Peyer's patch (tissue), 4 donors: ENCODE results near the gene MUSTN1. TPM values are rescaled to one million over a fixed set of nuclear protein-coding genes. Genes with fewer than 3 reads are reported as not detected.

Source experiments
- DNase-seq, 3 donors: peaks; one replicate each; pipeline ENCODE4 v3.0.0-alpha.2; 2017 to 2019
- H3K27ac ChIP-seq, 4 donors: fragments of 200-600 bp; sonication (generic); one replicate each; pipeline ENCODE4 v1.5.1; 2016 to 2019
- H3K27me3 ChIP-seq, 2 donors: fragments of 200-600 bp; sonication (generic); one replicate each; pipeline ENCODE4 v1.5.1; 2019
- H3K36me3 ChIP-seq, 3 donors: fragments of 200-600 bp; sonication (generic); one replicate each; pipeline ENCODE4 v1.5.1; 2016 to 2019
- H3K4me1 ChIP-seq, 4 donors: fragments of 200-600 bp; sonication (generic); one replicate each; pipeline ENCODE4 v1.5.1; 2016 to 2019
- H3K4me3 ChIP-seq, 4 donors: fragments of 200-600 bp; sonication (generic); 1 replicate in 3 of 4; 2 replicates in 1 of 4; pipeline ENCODE4 v1.5.1; 2016 to 2019; ENCODE audit warnings: mild to moderate bottlenecking in 1 of 4
- H3K9me3 ChIP-seq, 4 donors: fragments of 200-600 bp; sonication (generic); one replicate each; pipeline ENCODE4 v1.5.1; 2016 to 2019; ENCODE audit warnings: mild to moderate bottlenecking in 1 of 4
- CTCF ChIP-seq, 6 experiments: fragments of 450-650 bp in 4 of 6; fragments of 200-600 bp in 2 of 6; sonication (generic) in 1 of 6; IDR thresholded peaks; one replicate each; pipeline ENCODE4 v1.5.1; 2017 to 2019; ENCODE audit warnings: antibody characterized with exemption in 6 of 6, mild to moderate bottlenecking in 3 of 6, moderate library complexity in 1 of 6
- POLR2A ChIP-seq, 2 donors: fragments of 450-650 bp; IDR thresholded peaks; one replicate each; pipeline ENCODE4 v1.5.1; 2017; ENCODE audit warnings: antibody characterized with exemption in 2 of 2, mild to moderate bottlenecking in 2 of 2, moderate library complexity in 2 of 2
- total RNA-seq, 4 donors: library from RNA; depleted of rRNA; stranded (reverse); fragments of >200 nt; gene quantifications; one replicate each; pipeline ENCODE4 v1.1.0, GENCODE V29; 2016

MUSTN1 gene
- total RNA-seq, 4 donors from 2014 or later = 2.3 to 28.9 (median 11.9) TPM

DNA sequence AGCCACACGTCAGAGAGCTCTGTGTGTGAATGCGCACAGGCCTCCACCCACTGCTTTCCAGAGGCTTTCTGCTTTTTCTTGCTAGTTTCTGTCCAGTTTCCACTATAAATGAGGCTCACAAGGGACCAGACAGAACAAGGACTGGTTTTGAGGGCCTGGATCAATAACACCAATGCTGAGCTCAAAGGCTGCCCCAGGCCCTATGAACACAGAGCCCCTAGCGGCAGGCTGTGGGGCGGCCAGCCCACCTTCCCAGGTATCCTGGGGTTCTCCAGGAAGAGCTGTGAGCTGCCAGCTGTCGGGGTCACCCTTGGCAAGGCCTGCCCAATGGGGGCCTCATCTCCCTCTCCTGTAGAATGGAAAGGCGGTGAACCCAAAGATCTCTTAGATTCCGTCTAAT, 42.4 kb downstream of the MUSTN1 start:
- H3K27ac ChIP-seq = no peak overlapping the region
- H3K4me1 ChIP-seq = no peaks in the 10 kb centered on the region
- no peaks in the 10 kb centered on the region for H3K9me3 ChIP-seq
- H3K4me3 ChIP-seq = no peak overlapping the region
- H3K36me3 ChIP-seq = no peaks in the 10 kb centered on the region
- no peak for DNase-seq
- TF ChIP-seq CTCF (IDR thresholded peaks at IDR 0.05) (no peak), POLR2A (IDR thresholded peaks at IDR 0.05) (no peak)
- H3K27me3 ChIP-seq = no peaks in the 10 kb centered on the region

DNA sequence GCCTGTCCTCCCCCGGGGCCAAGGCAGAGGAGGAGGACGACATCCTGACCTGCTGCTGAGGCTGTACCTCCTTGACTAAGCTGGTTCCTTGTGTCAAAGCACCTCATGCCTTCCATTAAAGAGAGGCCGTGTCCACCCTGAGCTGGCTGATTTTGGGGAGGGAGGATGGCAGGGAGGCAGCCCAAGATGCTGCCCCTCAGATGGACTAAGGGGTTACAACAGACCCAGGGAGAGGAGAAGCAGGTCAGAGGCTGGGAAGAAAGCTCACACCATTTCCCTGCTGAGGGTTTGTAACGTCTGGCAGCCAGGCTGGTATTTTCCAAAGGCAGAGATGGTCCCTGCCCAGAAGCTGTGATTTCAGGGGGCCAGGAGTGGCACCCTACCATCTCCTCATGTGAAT, 42.9 kb downstream of the MUSTN1 start:
- H3K4me3 ChIP-seq = no peak overlapping the region
- H3K4me1 ChIP-seq = no peaks in the 10 kb centered on the region
- DNase-seq = no peak
- no peak overlapping the region for H3K27ac ChIP-seq
- no peaks in the 10 kb centered on the region for H3K27me3 ChIP-seq
- no peaks in the 10 kb centered on the region for H3K36me3 ChIP-seq
- no peaks in the 10 kb centered on the region for H3K9me3 ChIP-seq
- TF ChIP-seq POLR2A (IDR thresholded peaks at IDR 0.05) (no peak), CTCF (IDR thresholded peaks at IDR 0.05) (no peak)

DNA sequence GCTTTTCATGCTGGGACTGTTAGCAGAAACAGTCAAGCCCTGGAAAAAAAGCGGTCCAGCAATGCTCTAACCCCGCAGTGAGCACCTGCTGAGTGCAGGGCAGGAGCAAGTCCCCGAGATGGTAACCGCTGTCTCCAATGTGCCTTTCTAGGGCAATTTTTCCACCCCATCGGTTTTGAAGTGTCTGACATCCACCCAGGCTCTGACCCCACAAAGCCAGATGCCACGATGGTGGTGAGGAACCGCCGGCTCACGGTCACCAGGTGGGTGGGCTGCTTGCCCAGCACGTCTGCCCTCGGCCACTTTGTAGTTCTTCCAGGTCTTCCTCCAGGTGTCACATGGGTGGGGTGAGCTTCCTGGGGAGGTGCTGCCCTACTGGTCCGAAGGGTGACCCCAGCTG, 43.5 kb downstream of the MUSTN1 start:
- H3K9me3 ChIP-seq = no peaks in the 10 kb centered on the region
- DNase-seq = no peak
- no peak overlapping the region for H3K27ac ChIP-seq
- H3K27me3 ChIP-seq = no peaks in the 10 kb centered on the region
- H3K4me3 ChIP-seq = no peak overlapping the region
- no peaks in the 10 kb centered on the region for H3K36me3 ChIP-seq
- H3K4me1 ChIP-seq = no peaks in the 10 kb centered on the region
- no peak for TF ChIP-seq POLR2A (IDR thresholded peaks at IDR 0.05)
- no peak for TF ChIP-seq CTCF (IDR thresholded peaks at IDR 0.05)

- TF ChIP-seq CTCF (IDR thresholded peaks at IDR 0.05) = no peak
- TF ChIP-seq POLR2A (IDR thresholded peaks at IDR 0.05) = no peak
- Histone ChIP-seq H3K27me3 (no peaks in the 10 kb centered on the region), H3K4me3 (no peak overlapping the region), H3K9me3 (no peaks in the 10 kb centered on the region), H3K27ac (no peak overlapping the region), H3K4me1 (no peaks in the 10 kb centered on the region), H3K36me3 (no peaks in the 10 kb centered on the region)
- DNase-seq = no peak
These were observed 44.1 kb downstream of the MUSTN1 start for GRCh38 chr3:52790741-52791140.

GRCh38 chr3:52790337-52790736, 44.5 kb downstream of the MUSTN1 start:
- H3K27me3 ChIP-seq = no peaks in the 10 kb centered on the region
- H3K4me1 ChIP-seq = no peaks in the 10 kb centered on the region
- TF ChIP-seq CTCF (IDR thresholded peaks at IDR 0.05) (no peak), POLR2A (IDR thresholded peaks at IDR 0.05) (no peak)
- DNase-seq = no peak
- no peaks in the 10 kb centered on the region for H3K9me3 ChIP-seq
- H3K4me3 ChIP-seq = no peak overlapping the region
- no peaks in the 10 kb centered on the region for H3K36me3 ChIP-seq
- no peak overlapping the region for H3K27ac ChIP-seq

- Histone ChIP-seq H3K4me1 (no peaks in the 10 kb centered on the region), H3K4me3 (no peak overlapping the region), H3K36me3 (no peaks in the 10 kb centered on the region), H3K27me3 (no peaks in the 10 kb centered on the region), H3K9me3 (no peaks in the 10 kb centered on the region), H3K27ac (no peak overlapping the region)
- no peak for DNase-seq
- TF ChIP-seq CTCF (IDR thresholded peaks at IDR 0.05) = no peak
- TF ChIP-seq POLR2A (IDR thresholded peaks at IDR 0.05) = no peak
These were observed 45.1 kb downstream of the MUSTN1 start for GRCh38 chr3:52789746-52790040.
